Measurements from ENCODE around the gene SETD7.

Gene SETD7

DNA sequence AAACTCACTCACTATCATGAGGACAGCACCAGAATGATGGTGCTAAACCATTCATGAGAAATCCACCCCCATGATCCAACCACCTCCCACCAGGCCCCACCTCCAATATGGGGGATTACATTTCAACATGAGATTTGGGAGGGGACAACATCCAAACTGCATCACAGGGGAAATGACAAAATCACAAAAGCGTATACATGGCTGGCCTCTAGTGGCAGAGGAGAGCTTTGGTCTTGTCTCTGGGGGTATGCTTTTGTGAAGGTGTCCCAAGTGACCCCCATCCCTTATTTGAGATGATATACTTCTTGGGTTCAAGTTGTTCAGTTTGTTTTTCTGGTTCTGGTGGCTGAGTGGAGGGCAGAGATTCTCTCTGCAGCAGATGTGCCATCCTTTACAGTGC, 8.5 kb upstream of the SETD7 start:
- H3K27me3 ChIP-seq (ENCODE audit: control insufficient read depth, insufficient read depth, low read length): no peaks in the 10 kb centered on the region
- H3K4me3 ChIP-seq (ENCODE audit: low read length): no peak overlapping the region
- no peak overlapping the region for H3K9ac ChIP-seq (ENCODE audit: low read length)
- no peaks in the 10 kb centered on the region for H3K4me1 ChIP-seq (ENCODE audit: control insufficient read depth, insufficient read depth, low read length)
- H3K36me3 ChIP-seq (ENCODE audit: control insufficient read depth, insufficient read depth, low read length): no peaks in the 10 kb centered on the region
- no peaks in the 10 kb centered on the region for H3K9me3 ChIP-seq (ENCODE audit: control insufficient read depth, low read length)

DNA sequence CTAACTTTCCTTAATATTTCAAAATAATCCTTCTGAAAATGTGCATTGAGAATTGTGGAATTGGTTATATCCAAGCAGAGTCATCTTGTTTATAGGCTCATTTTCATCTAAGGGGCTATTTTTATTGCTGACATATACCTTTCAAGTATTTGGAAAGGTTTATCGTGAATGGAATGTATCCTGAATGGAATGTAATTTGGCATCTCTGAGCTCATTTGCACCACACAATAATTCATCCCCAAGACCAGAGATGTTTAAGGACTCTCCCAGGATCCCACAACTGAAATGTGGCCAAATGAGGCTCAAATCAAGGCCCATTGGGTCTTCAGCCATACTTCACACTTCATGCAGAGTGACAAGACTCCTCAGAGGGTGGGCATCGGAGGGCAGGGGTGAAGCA, 7.5 kb upstream of the SETD7 start:
- Histone ChIP-seq H3K4me3 (ENCODE audit: low read length) (no peak overlapping the region), H3K36me3 (ENCODE audit: control insufficient read depth, insufficient read depth, low read length) (no peaks in the 10 kb centered on the region), H3K4me1 (ENCODE audit: control insufficient read depth, insufficient read depth, low read length) (no peaks in the 10 kb centered on the region), H3K9ac (ENCODE audit: low read length) (no peak overlapping the region), H3K9me3 (ENCODE audit: control insufficient read depth, low read length) (no peaks in the 10 kb centered on the region), H3K27me3 (ENCODE audit: control insufficient read depth, insufficient read depth, low read length) (no peaks in the 10 kb centered on the region)

- no peaks in the 10 kb centered on the region for H3K9me3 ChIP-seq (ENCODE audit: control insufficient read depth, low read length)
- H3K36me3 ChIP-seq (ENCODE audit: control insufficient read depth, insufficient read depth, low read length): no peaks in the 10 kb centered on the region
- H3K9ac ChIP-seq (ENCODE audit: low read length): no peak overlapping the region
- no peak overlapping the region for H3K4me3 ChIP-seq (ENCODE audit: low read length)
- no peaks in the 10 kb centered on the region for H3K27me3 ChIP-seq (ENCODE audit: control insufficient read depth, insufficient read depth, low read length)
- H3K4me1 ChIP-seq (ENCODE audit: control insufficient read depth, insufficient read depth, low read length): peaks cover under 1% of the 10 kb centered on the region
These were observed 6.8 kb upstream of the SETD7 start for GRCh38 chr4:139562839-139563238.

DNA sequence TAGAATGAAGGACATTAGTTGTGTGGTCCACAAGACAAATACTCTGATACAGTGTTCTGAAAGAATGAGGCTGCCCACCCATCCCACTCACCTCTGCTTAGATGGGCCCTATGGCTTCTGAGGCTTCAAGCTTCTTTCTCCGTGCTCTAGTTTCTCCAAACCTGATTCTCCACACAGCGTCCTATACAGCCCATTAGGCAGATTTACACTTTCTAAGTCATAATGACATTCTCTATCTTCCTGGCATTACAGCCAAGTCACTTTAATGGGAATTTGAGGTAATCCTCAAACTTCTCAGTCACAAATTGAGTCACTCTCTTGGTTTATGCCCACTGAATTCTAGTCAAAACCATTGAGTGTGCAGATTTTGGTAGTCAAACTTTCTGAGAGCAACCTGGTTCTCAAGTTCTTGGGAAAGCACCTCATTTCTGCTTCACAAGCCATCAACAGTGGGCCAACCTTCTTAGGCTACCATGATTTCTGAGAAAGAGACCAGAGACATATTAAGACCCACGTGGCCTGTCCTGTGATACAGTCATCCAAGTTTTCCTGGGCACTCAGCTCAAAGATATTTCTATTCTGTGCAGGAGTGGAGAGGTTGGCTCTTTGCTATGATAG, 6.2 kb upstream of the SETD7 start:
- H3K4me3 ChIP-seq (ENCODE audit: low read length): no peak overlapping the region
- H3K9ac ChIP-seq (ENCODE audit: low read length): no peak overlapping the region
- H3K4me1 ChIP-seq (ENCODE audit: control insufficient read depth, insufficient read depth, low read length): peaks cover 6% of the 10 kb centered on the region
- H3K9me3 ChIP-seq (ENCODE audit: control insufficient read depth, low read length): no peaks in the 10 kb centered on the region
- no peaks in the 10 kb centered on the region for H3K27me3 ChIP-seq (ENCODE audit: control insufficient read depth, insufficient read depth, low read length)
- no peaks in the 10 kb centered on the region for H3K36me3 ChIP-seq (ENCODE audit: control insufficient read depth, insufficient read depth, low read length)

- Histone ChIP-seq H3K9ac (ENCODE audit: low read length) (no peak overlapping the region), H3K36me3 (ENCODE audit: control insufficient read depth, insufficient read depth, low read length) (no peaks in the 10 kb centered on the region), H3K4me1 (ENCODE audit: control insufficient read depth, insufficient read depth, low read length) (peaks cover 6% of the 10 kb centered on the region), H3K27me3 (ENCODE audit: control insufficient read depth, insufficient read depth, low read length) (no peaks in the 10 kb centered on the region), H3K4me3 (ENCODE audit: low read length) (no peak overlapping the region), H3K9me3 (ENCODE audit: control insufficient read depth, low read length) (no peaks in the 10 kb centered on the region)
These were observed 4.5 kb upstream of the SETD7 start for GRCh38 chr4:139560406-139561104.

GRCh38 chr4:139559687-139560086, 3.7 kb upstream of the SETD7 start:
- Histone ChIP-seq H3K4me1 (ENCODE audit: control insufficient read depth, insufficient read depth, low read length) (peaks cover 7% of the 10 kb centered on the region), H3K9ac (ENCODE audit: low read length) (no peak overlapping the region), H3K9me3 (ENCODE audit: control insufficient read depth, low read length) (no peaks in the 10 kb centered on the region), H3K27me3 (ENCODE audit: control insufficient read depth, insufficient read depth, low read length) (no peaks in the 10 kb centered on the region), H3K4me3 (ENCODE audit: low read length) (no peak overlapping the region), H3K36me3 (ENCODE audit: control insufficient read depth, insufficient read depth, low read length) (no peaks in the 10 kb centered on the region)

DNA sequence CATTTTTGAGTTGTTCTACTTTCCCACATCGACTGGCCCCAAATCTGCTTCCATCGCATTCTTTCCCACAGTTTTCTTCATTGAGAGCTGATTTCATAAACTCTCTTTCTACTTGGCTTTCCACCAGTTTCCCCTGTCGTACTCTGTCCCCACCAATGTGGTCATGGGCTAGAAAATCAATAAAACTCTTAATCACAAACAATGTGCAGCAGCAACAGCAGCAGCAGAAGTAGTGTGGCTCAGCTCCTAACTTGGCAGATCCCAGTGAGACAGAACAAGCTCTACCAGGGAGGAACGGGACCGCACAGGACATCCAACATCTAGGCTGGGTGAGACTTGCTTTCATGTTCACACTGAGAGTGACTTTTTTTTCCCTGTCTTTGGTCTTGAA, 3.1 kb upstream of the SETD7 start:
- Histone ChIP-seq H3K4me3 (ENCODE audit: low read length) (no peak overlapping the region), H3K4me1 (ENCODE audit: control insufficient read depth, insufficient read depth, low read length) (peaks cover 10% of the 10 kb centered on the region), H3K27me3 (ENCODE audit: control insufficient read depth, insufficient read depth, low read length) (no peaks in the 10 kb centered on the region), H3K36me3 (ENCODE audit: control insufficient read depth, insufficient read depth, low read length) (no peaks in the 10 kb centered on the region), H3K9ac (ENCODE audit: low read length) (no peak overlapping the region), H3K9me3 (ENCODE audit: control insufficient read depth, low read length) (no peaks in the 10 kb centered on the region)

DNA sequence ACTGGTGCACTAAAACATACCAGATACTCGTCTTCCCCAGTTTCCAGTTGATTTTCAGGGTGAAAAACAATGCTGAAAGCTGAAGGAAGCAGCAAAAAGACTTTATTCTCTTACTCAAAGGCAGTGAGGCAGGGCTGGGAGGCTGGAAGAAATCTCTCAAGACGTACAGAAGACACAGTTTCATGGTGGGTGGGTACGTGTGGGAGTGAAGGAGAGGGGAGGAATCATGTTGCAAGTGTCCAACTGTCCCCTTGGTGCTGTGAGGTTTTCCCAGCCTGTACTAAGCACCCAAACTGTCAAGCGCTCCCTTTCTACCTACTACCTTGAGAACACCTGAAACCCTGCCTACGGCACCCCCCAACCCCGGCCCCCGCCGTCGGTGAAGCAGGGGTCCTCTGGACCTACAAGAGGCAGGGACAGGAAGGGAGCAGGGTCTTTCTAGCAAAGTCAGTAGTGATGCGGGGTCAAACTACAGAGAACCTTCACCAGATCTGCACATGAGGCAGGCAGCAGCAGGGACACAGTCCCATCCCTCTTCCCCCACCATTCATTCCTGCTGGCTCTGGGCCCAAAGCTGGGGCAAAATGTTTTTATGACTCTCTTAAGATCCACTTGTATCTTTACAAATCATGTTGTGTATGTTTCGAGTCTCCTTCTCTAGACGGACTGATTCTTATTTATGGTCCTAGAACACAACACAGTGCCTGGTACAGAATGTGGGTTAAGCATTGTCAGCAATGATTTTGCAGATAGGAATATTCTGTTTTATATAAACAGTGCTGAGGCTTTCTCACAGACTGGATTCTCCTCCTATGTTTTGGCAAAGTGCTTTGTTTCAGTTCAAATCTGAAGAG, 2.4 kb upstream of the SETD7 start:
- Histone ChIP-seq H3K4me1 (ENCODE audit: control insufficient read depth, insufficient read depth, low read length) (peaks cover 16% of the 10 kb centered on the region), H3K4me3 (ENCODE audit: low read length) (no peak overlapping the region), H3K9me3 (ENCODE audit: control insufficient read depth, low read length) (no peaks in the 10 kb centered on the region), H3K27me3 (ENCODE audit: control insufficient read depth, insufficient read depth, low read length) (no peaks in the 10 kb centered on the region), H3K36me3 (ENCODE audit: control insufficient read depth, insufficient read depth, low read length) (no peaks in the 10 kb centered on the region), H3K9ac (ENCODE audit: low read length) (no peak overlapping the region)

DNA sequence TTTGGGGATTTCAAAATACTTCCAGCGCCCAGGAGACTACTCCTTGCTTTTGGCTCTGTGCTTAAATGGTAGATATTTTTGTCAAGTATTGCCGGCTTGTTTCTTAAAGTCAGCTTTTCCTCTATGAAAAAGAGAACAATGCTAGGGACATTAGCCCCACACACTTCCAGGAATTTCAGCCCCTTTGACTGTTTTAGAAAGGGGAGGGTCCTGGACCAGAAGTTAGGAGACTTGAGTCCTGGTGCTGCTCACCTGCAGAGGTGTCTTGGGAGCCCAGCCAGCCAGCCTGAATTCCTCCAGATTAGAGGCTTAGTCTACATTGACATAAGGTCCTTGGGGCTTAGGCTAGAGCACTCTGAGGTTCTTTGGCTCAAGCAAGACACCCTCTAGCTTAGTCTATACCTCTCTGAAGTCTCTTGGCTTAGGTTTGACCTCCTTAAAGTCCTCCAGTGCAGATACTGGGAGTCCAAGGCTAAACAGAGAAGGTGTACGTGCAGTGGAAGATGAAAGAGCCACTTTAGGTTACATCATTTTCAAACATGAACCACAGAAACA, 1.6 kb upstream of the SETD7 start:
- Histone ChIP-seq H3K9me3 (ENCODE audit: control insufficient read depth, low read length) (no peaks in the 10 kb centered on the region), H3K27me3 (ENCODE audit: control insufficient read depth, insufficient read depth, low read length) (no peaks in the 10 kb centered on the region), H3K4me1 (ENCODE audit: control insufficient read depth, insufficient read depth, low read length) (peaks cover 19% of the 10 kb centered on the region), H3K4me3 (ENCODE audit: low read length) (peak overlapping the region; percentile 88), H3K9ac (ENCODE audit: low read length) (peak overlapping the region; percentile 98), H3K36me3 (ENCODE audit: control insufficient read depth, insufficient read depth, low read length) (no peaks in the 10 kb centered on the region)

DNA sequence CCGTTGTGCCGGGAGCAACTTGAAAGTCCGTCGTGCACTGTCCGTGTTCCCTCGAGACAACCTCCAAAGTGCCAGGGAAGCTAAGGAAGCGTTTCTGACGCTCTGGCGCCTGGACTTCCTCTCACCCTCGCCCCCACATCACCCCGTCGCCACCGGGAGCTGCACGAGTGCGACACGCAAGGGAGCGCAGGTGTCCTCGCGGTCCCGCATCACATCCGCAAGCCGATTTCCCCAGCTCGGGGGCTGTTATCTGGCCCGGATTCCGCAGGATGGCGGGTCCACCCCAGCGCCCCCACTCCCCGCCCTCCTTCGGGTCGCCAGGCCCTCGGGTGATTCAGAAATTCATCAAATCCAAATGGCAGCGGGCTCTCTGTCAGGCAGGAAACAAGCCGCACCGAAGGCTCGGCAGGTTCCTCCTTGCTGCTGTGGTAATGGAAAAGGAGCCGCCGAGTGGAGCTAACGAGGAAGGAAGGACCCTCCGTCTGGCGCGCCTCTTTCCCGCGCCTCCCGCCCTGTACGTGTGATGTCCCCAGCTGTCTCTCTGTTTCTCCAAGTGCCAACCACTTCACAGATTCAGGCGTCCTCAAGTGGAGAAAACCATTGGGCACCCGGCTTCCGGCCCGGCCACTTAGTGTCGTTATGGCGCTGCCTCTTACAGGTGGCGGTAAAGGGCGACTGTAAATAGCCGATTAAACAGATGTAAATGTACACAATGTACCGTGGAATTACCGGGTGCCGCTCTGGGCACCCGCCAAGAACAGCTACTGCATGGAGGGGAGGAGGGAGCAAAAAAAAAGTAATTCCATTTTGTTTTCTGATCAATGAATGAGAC, 921 bp upstream of the SETD7 start:
- Histone ChIP-seq H3K4me3 (ENCODE audit: low read length) (peak overlapping the region; percentile 88), H3K27me3 (ENCODE audit: control insufficient read depth, insufficient read depth, low read length) (no peaks in the 10 kb centered on the region), H3K9me3 (ENCODE audit: control insufficient read depth, low read length) (no peaks in the 10 kb centered on the region), H3K36me3 (ENCODE audit: control insufficient read depth, insufficient read depth, low read length) (no peaks in the 10 kb centered on the region), H3K4me1 (ENCODE audit: control insufficient read depth, insufficient read depth, low read length) (peaks cover 19% of the 10 kb centered on the region), H3K9ac (ENCODE audit: low read length) (peak overlapping the region; percentile 98)

DNA sequence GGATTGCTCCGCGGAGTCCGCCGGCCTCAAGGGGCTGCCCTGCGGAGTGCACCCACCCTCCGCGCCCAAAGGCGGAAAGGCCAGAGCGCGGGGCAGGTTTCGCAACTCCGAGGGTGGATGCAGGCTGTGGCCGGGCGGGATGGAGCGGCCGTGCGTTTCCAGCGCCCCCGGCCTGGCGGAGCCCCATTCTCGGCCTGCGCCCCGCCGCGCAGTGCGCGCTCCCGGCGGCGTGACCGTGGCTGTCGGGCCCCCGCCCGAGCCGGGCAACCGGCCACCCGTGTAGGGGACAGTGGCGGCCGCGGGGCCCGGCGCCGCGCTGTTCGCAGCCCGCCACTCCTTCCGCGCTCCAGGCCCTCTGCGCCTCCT, 331 bp downstream of the SETD7 start:
- Histone ChIP-seq H3K4me3 (ENCODE audit: low read length) (peak overlapping the region; percentile 88), H3K9me3 (ENCODE audit: control insufficient read depth, low read length) (no peaks in the 10 kb centered on the region), H3K4me1 (ENCODE audit: control insufficient read depth, insufficient read depth, low read length) (peaks cover 19% of the 10 kb centered on the region), H3K27me3 (ENCODE audit: control insufficient read depth, insufficient read depth, low read length) (no peaks in the 10 kb centered on the region), H3K9ac (ENCODE audit: low read length) (peak overlapping the region; percentile 98), H3K36me3 (ENCODE audit: control insufficient read depth, insufficient read depth, low read length) (no peaks in the 10 kb centered on the region)
